Fibroblast of mammary gland (primary cell): ENCODE data around the gene WNT4.

Source experiments
- DNase-seq: peaks from one replicate; pipeline ENCODE4 v3.0.0-alpha.2; 2010; ENCODE audit warnings: low read depth
- H3K4me3 ChIP-seq: 2 replicates; pipeline ENCODE4 v1.5.1; 2011; ENCODE audit warnings: low read depth, mild to moderate bottlenecking, low read length, moderate library complexity; ENCODE audit not compliant: control insufficient read depth
- TF ChIP-seq, protein P1 (sequence below): conservative IDR thresholded peaks from 2 replicates; pipeline ENCODE4 v1.5.1; 2011; ENCODE audit warnings: low read depth, low read length, inconsistent platforms; ENCODE audit not compliant: control insufficient read depth, insufficient read depth

Gene WNT4

DNA sequence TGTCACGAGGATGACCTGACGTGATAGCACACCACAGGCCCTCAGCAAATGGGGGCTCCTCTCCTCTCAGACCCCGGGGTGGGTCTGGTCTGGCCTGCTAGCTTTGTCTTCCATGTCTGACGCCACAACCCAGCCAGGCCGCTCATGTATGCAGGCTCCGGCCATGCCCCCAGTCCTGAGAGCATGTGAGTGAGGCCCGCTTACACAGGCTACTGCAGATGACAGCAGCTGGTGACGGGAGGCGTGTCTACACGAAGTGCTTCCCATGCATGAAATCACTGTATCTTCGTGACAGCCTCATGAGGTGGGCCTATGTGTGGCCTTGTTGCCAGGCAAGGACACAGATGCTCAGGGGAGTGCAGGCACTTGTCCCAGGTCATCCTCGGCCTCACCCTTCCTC, 16.4 kb downstream of the WNT4 start:
- TF ChIP-seq, protein P1, sequence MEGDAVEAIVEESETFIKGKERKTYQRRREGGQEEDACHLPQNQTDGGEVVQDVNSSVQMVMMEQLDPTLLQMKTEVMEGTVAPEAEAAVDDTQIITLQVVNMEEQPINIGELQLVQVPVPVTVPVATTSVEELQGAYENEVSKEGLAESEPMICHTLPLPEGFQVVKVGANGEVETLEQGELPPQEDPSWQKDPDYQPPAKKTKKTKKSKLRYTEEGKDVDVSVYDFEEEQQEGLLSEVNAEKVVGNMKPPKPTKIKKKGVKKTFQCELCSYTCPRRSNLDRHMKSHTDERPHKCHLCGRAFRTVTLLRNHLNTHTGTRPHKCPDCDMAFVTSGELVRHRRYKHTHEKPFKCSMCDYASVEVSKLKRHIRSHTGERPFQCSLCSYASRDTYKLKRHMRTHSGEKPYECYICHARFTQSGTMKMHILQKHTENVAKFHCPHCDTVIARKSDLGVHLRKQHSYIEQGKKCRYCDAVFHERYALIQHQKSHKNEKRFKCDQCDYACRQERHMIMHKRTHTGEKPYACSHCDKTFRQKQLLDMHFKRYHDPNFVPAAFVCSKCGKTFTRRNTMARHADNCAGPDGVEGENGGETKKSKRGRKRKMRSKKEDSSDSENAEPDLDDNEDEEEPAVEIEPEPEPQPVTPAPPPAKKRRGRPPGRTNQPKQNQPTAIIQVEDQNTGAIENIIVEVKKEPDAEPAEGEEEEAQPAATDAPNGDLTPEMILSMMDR: no peak

DNA sequence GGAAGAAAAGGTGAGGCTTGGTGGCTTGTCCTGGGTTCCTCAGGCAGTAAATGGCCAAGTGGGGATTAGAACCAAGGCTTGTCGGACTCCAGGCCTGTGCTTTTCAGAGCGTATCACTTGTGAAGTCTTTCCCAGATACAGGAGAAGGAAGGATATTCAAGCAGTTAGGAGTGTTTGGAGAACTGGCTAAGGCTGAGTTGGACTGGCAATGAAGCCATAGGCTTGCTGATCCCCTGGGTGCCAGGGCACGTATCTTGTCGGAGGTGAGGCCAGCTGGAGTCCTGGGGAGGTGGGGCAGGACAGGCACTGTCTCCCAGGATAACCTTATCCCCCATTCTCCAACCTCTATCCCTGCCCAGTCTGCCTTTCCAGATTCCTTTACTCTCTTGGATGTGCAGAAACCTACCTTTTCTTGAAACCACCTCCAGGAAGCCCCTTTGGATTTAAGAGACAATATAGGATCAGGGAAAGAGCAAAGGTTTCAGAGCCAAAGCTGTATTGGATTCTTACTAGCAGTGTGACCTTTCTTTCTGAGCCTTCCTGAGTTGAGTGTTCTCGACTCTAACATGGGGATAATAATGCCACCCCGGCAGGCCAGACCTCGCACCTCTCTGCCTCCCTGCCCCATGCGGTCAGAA, 18.2 kb downstream of the WNT4 start:
- DNase-seq: no peak
- TF ChIP-seq, protein P1: no peak
- no peak overlapping the region for H3K4me3 ChIP-seq

More for the DNA sequence above, 16.4 kb downstream of the WNT4 start:
- H3K4me3 ChIP-seq: no peak overlapping the region
- no peak for DNase-seq

DNA sequence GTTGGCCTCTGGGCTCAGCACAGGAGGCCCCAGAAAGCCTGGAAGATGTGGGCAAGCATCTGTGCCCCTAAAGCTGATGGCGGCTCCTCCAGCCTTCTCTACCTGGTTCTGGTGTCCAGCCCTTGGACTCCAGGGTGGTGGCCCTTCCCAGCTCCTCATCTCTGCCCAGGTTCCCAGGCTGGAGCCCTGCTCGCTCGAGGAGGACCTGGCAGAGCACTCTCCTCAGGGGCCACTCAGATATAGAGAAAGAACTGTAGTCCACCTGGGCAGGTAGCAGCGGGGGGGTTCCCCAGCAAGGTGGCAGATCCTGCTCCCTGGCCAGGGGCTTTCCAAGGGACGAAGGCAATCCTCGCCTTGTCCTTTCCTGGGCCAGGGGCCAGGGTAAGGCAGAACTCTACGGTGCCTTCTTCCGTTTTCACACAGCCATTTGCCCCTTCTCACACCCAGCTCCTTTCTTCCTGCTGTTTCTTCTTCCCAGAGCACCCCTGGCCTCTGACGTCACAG, 18.9 kb downstream of the WNT4 start:
- TF ChIP-seq, protein P1: no peak
- no peak overlapping the region for H3K4me3 ChIP-seq

DNA sequence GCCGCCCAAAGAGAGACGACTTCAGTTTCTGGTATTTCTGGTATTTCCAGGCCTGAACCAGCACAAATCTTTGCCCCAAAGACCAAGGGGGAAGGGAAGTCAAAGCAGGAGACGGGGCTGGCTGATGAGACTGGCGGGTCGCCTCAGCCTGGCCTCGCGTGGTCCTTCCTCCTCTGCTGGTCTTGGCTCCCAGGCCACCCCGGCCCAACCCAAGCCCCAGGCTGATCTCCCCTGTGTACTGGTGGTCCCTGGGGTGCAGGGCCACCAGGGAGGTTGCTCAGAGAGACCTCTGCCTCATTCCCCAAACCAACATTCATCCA, 19.9 kb downstream of the WNT4 start:
- no peak overlapping the region for H3K4me3 ChIP-seq
- TF ChIP-seq, protein P1: no peak
- no peak for DNase-seq

More for the DNA sequence above, 18.9 kb downstream of the WNT4 start:
- DNase-seq: no peak

DNA sequence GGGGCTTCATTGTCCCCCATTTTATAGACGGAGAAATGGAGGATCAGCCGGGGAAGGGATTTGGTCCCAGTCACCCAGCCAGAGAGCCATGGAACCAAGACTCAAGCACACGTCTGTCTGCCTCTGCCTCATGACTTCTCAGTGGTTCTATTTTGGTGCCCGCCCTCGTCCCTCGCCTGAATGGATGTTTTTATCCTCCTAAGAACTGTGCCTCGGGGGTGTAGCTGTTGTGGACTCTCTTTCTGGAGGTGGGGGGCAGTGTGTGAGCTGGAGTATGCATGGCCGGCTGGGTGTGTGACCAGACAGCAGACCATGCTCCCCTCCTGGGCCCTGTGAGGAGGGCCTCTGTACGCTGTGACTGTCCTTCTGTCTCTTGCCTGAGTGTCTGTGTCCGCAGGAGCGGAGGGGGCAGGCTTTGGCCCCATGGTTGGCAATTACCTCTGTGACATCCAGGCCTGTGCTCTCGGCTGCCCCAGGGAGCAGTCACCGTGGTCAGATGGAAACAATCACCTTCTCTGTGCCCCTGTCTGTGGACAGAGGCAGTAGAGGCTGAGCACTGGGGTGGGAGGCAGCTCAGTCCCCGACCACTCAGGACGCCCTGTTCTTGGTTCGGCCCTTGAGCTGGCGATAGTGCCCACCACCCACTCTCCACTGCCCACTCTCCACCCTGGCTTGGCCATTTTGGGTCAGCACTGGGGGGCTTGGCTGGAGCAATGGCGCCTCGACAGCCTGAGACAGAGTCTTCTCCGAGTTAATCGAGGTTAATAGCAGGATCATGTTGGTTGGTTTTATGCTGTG, 20.4 kb downstream of the WNT4 start:
- no peak for DNase-seq
- no peak overlapping the region for H3K4me3 ChIP-seq
- TF ChIP-seq, protein P1: no peak

DNA sequence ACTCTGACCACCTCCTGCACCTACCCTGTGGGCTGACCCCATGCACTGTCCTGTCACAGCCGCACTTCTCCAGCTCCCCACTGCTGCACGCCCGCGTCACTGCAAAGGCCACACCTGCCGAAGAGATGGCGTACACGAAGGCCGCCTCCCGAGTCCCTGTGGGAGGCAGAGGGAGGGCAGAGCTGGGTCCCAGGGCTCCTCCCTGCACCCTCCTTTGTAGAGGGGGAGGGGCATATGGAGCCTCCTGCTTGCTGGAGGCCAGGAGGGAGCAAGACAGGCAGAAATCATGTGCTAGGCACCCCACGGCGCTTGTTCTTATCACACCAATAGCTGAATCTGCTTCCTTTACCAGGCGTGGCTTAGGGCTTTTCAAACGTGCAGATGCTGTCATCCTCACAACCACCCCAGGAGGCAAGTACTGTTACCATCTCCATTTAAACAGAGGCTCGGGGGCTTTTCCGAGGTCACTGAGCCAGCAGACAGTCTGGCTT, 21.4 kb downstream of the WNT4 start:
- TF ChIP-seq, protein P1: no peak
- DNase-seq: no peak
- H3K4me3 ChIP-seq: no peak overlapping the region

DNA sequence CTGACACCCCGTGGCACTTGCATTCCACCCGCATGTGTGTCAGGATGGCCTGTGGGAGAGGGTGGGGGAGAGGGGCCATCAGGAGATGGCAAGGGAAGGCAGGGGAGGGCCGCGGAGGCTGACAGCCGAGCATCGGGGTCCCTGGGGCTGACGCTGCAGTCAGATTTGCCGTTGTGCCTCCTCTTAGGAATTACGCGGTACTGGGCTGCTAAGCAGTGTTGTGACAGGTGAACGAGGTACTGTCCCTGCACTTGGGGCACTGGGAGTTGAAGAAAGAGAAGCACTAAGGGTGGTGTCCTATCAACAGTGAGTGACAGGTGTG, 22.5 kb downstream of the WNT4 start:
- TF ChIP-seq, protein P1: no peak
- H3K4me3 ChIP-seq: no peak overlapping the region
- no peak for DNase-seq
